BLaER1 (cell line): ENCODE results near the gene CWC27.

Experiments
- H3K27ac ChIP-seq: shearing (Covaris generic); formaldehyde crosslinking; 2 replicates; pipeline ENCODE4 v1.8.1; 2022
- H3K27me3 ChIP-seq: shearing (Covaris generic); formaldehyde crosslinking; 2 replicates; pipeline ENCODE4 v1.8.1; 2022
- H3K36me3 ChIP-seq: shearing (Covaris generic); formaldehyde crosslinking; 2 replicates; pipeline ENCODE4 v1.8.1; 2022
- H3K4me1 ChIP-seq: shearing (Covaris generic); formaldehyde crosslinking; 2 replicates; pipeline ENCODE4 v1.8.1; 2022
- H3K4me2 ChIP-seq: shearing (Covaris generic); formaldehyde crosslinking; 2 replicates; pipeline ENCODE4 v1.8.1; 2022
- H3K4me3 ChIP-seq: shearing (Covaris generic); formaldehyde crosslinking; 2 replicates; pipeline ENCODE4 v1.8.1; 2022
- H3K9ac ChIP-seq: shearing (Covaris generic); formaldehyde crosslinking; 2 replicates; pipeline ENCODE4 v1.8.1; 2022
- H3K9me3 ChIP-seq: shearing (Covaris generic); formaldehyde crosslinking; 2 replicates; pipeline ENCODE4 v1.8.1; 2022
- H4K20me1 ChIP-seq: shearing (Covaris generic); formaldehyde crosslinking; 2 replicates; pipeline ENCODE4 v1.8.1; 2022
- Cebpa-rat ChIP-seq: shearing (Covaris generic); IDR thresholded peaks from 2 replicates; pipeline ENCODE4 v1.8.1; 2022

Gene CWC27

GRCh38 chr5:64758901-64759300 is 9.8 kb upstream of the CWC27 start:
- H3K27ac ChIP-seq = no peak overlapping the region

GRCh38 chr5:64759960-64760660 is 8.6 kb upstream of the CWC27 start:
- no peaks in the 10 kb centered on the region for H3K27me3 ChIP-seq
- H3K4me3 ChIP-seq = no peak overlapping the region
- H4K20me1 ChIP-seq = peaks cover 94% of the 10 kb centered on the region
- no peak overlapping the region for H3K27ac ChIP-seq
- H3K9ac ChIP-seq = no peak overlapping the region
- H3K4me2 ChIP-seq = no peak overlapping the region
- no peak for TF ChIP-seq Cebpa-rat
- H3K36me3 ChIP-seq = peaks cover 71% of the 10 kb centered on the region
- no peaks in the 10 kb centered on the region for H3K9me3 ChIP-seq
- H3K4me1 ChIP-seq = no peaks in the 10 kb centered on the region

More at GRCh38 chr5:64758901-64759300, 9.8 kb upstream of the CWC27 start:
- Histone ChIP-seq H3K9me3 (no peaks in the 10 kb centered on the region), H3K4me2 (no peak overlapping the region), H3K27me3 (no peaks in the 10 kb centered on the region), H3K4me3 (no peak overlapping the region), H3K9ac (no peak overlapping the region), H3K4me1 (no peaks in the 10 kb centered on the region), H4K20me1 (peaks cover 94% of the 10 kb centered on the region), H3K36me3 (peaks cover 71% of the 10 kb centered on the region)
- no peak for TF ChIP-seq Cebpa-rat

GRCh38 chr5:64763948-64764503 is 4.7 kb upstream of the CWC27 start:
- Histone ChIP-seq H4K20me1 (peaks cover 78% of the 10 kb centered on the region), H3K4me2 (no peak overlapping the region), H3K27me3 (no peaks in the 10 kb centered on the region), H3K4me1 (peaks cover 22% of the 10 kb centered on the region), H3K4me3 (no peak overlapping the region), H3K9me3 (no peaks in the 10 kb centered on the region), H3K27ac (no peak overlapping the region), H3K36me3 (peaks cover 62% of the 10 kb centered on the region), H3K9ac (no peak overlapping the region)
- TF ChIP-seq Cebpa-rat = no peak

GRCh38 chr5:64765804-64766504 is 2.8 kb upstream of the CWC27 start:
- Histone ChIP-seq H3K27ac (no peak overlapping the region), H3K9ac (no peak overlapping the region), H3K4me2 (peak overlapping the region; percentile 84), H3K27me3 (no peaks in the 10 kb centered on the region), H3K9me3 (no peaks in the 10 kb centered on the region), H3K4me3 (no peak overlapping the region), H3K36me3 (peaks cover 42% of the 10 kb centered on the region), H4K20me1 (peaks cover 59% of the 10 kb centered on the region), H3K4me1 (peaks cover 40% of the 10 kb centered on the region)
- no peak for TF ChIP-seq Cebpa-rat

- Histone ChIP-seq H3K9ac (peak overlapping the region; percentile 96; the same call in 1 of the 2 replicates), H3K27me3 (no peaks in the 10 kb centered on the region), H3K4me2 (peak overlapping the region; percentile 84), H3K9me3 (no peaks in the 10 kb centered on the region), H3K4me3 (peak overlapping the region; percentile 96), H3K4me1 (peaks cover 43% of the 10 kb centered on the region), H3K27ac (no peak overlapping the region), H3K36me3 (peaks cover 33% of the 10 kb centered on the region), H4K20me1 (peaks cover 49% of the 10 kb centered on the region)
- TF ChIP-seq Cebpa-rat = no peak
Observed at GRCh38 chr5:64766941-64767340, 1.8 kb upstream of the CWC27 start.

GRCh38 chr5:64767959-64768357 is 772 bp upstream of the CWC27 start:
- no peak for TF ChIP-seq Cebpa-rat
- no peaks in the 10 kb centered on the region for H3K27me3 ChIP-seq

GRCh38 chr5:64769855-64770254 is 1.1 kb downstream of the CWC27 start:
- peaks cover 14% of the 10 kb centered on the region for H3K36me3 ChIP-seq
- H3K4me1 ChIP-seq = peaks cover 61% of the 10 kb centered on the region
- H3K4me2 ChIP-seq = peak overlapping the region; percentile 97
- no peaks in the 10 kb centered on the region for H3K9me3 ChIP-seq
- peak overlapping the region; percentile 96; the same call in 1 of the 2 replicates for H3K9ac ChIP-seq
- peak overlapping the region; percentile 96 for H3K4me3 ChIP-seq
- no peak for TF ChIP-seq Cebpa-rat
- H4K20me1 ChIP-seq = peaks cover 22% of the 10 kb centered on the region; the same call in 1 of the 2 replicates
- H3K27me3 ChIP-seq = no peaks in the 10 kb centered on the region
- H3K27ac ChIP-seq = no peak overlapping the region

More at GRCh38 chr5:64767959-64768357, 772 bp upstream of the CWC27 start:
- Histone ChIP-seq H3K4me3 (peak overlapping the region; percentile 96), H3K4me1 (peaks cover 47% of the 10 kb centered on the region), H3K27ac (peak overlapping the region; percentile 98), H3K4me2 (peak overlapping the region; percentile 84), H4K20me1 (peaks cover 41% of the 10 kb centered on the region), H3K9ac (peak overlapping the region; percentile 96), H3K36me3 (peaks cover 33% of the 10 kb centered on the region), H3K9me3 (no peaks in the 10 kb centered on the region)

- Histone ChIP-seq H3K9ac (no peak overlapping the region), H3K36me3 (peaks cover 14% of the 10 kb centered on the region; the same call in 1 of the 2 replicates), H3K27ac (no peak overlapping the region)
Observed at GRCh38 chr5:64771736-64772135, 3.0 kb downstream of the CWC27 start.

GRCh38 chr5:64773533-64773932 is 4.8 kb downstream of the CWC27 start:
- H3K9me3 ChIP-seq = no peaks in the 10 kb centered on the region
- H3K36me3 ChIP-seq = peaks cover 14% of the 10 kb centered on the region; the same call in 1 of the 2 replicates
- H3K4me2 ChIP-seq = peak overlapping the region; percentile 71
- no peak overlapping the region for H3K9ac ChIP-seq
- no peak overlapping the region for H3K4me3 ChIP-seq
- no peak for TF ChIP-seq Cebpa-rat
- no peaks in the 10 kb centered on the region for H3K27me3 ChIP-seq
- peak overlapping the region; percentile 35; the same call in 1 of the 2 replicates for H3K27ac ChIP-seq
- peaks cover 39% of the 10 kb centered on the region for H3K4me1 ChIP-seq
- H4K20me1 ChIP-seq = no peaks in the 10 kb centered on the region

More at GRCh38 chr5:64771736-64772135, 3.0 kb downstream of the CWC27 start:
- no peak for TF ChIP-seq Cebpa-rat
- no peak overlapping the region for H3K4me2 ChIP-seq
- H3K27me3 ChIP-seq = no peaks in the 10 kb centered on the region
- no peaks in the 10 kb centered on the region for H3K9me3 ChIP-seq
- H3K4me3 ChIP-seq = no peak overlapping the region
- 0 out of 2 replicates have a peak, but pooled peaks cover 5% of the 10 kb centered on the region for H4K20me1 ChIP-seq
- H3K4me1 ChIP-seq = peaks cover 49% of the 10 kb centered on the region
